Measurements from ENCODE around the gene SUN2. TPM values are rescaled to one million over a fixed set of nuclear protein-coding genes. Genes with fewer than 3 reads are reported as not detected.
A peak's percentile ranks its signal among the peaks of the same experiment; 100 is the strongest.

SUN2 gene
- total RNA-seq, 1 donor from 2014 or later: 51.6 TPM

- no peak overlapping the region for H3K4me3 ChIP-seq (ENCODE audit: low read depth, low read length)
- H3K36me3 ChIP-seq (ENCODE audit: control insufficient read depth, insufficient read depth, low read length): no peaks in the 10 kb centered on the region
- TF ChIP-seq CTCF (IDR thresholded peaks at IDR 0.05; ENCODE audit: insufficient read depth, low read length, severe bottlenecking): no peak
- no peak for DNase-seq (ENCODE audit: low read depth)
- no peak for FAIRE-seq
- no peaks in the 10 kb centered on the region for H3K27me3 ChIP-seq (ENCODE audit: control insufficient read depth, insufficient read depth, low read length)
Measured at GRCh38 chr22:38768036-38768435, 12.2 kb upstream of the SUN2 start.

GRCh38 chr22:38767313-38767712, 11.5 kb upstream of the SUN2 start:
- no peak for FAIRE-seq
- no peak for DNase-seq (ENCODE audit: low read depth)
- TF ChIP-seq CTCF (IDR thresholded peaks at IDR 0.05; ENCODE audit: insufficient read depth, low read length, severe bottlenecking): no peak
- Histone ChIP-seq H3K36me3 (ENCODE audit: control insufficient read depth, insufficient read depth, low read length) (no peaks in the 10 kb centered on the region), H3K27me3 (ENCODE audit: control insufficient read depth, insufficient read depth, low read length) (no peaks in the 10 kb centered on the region), H3K4me3 (ENCODE audit: low read depth, low read length) (no peak overlapping the region)

- Histone ChIP-seq H3K36me3 (ENCODE audit: control insufficient read depth, insufficient read depth, low read length) (no peaks in the 10 kb centered on the region), H3K27me3 (ENCODE audit: control insufficient read depth, insufficient read depth, low read length) (no peaks in the 10 kb centered on the region), H3K4me3 (ENCODE audit: low read depth, low read length) (no peak overlapping the region)
- FAIRE-seq (peak; percentile 90), DNase-seq (ENCODE audit: low read depth) (peak; percentile 62)
- TF ChIP-seq CTCF (IDR thresholded peaks at IDR 0.05; ENCODE audit: insufficient read depth, low read length, severe bottlenecking): peak; percentile 98
Measured at GRCh38 chr22:38766076-38766777, 10.4 kb upstream of the SUN2 start.

GRCh38 chr22:38762551-38762983, 6.8 kb upstream of the SUN2 start:
- H3K36me3 ChIP-seq (ENCODE audit: control insufficient read depth, insufficient read depth, low read length): no peaks in the 10 kb centered on the region
- FAIRE-seq (no peak), DNase-seq (ENCODE audit: low read depth) (no peak)
- TF ChIP-seq CTCF (IDR thresholded peaks at IDR 0.05; ENCODE audit: insufficient read depth, low read length, severe bottlenecking): no peak
- H3K4me3 ChIP-seq (ENCODE audit: low read depth, low read length): no peak overlapping the region
- no peaks in the 10 kb centered on the region for H3K27me3 ChIP-seq (ENCODE audit: control insufficient read depth, insufficient read depth, low read length)

GRCh38 chr22:38761202-38762162, 5.7 kb upstream of the SUN2 start:
- Histone ChIP-seq H3K36me3 (ENCODE audit: control insufficient read depth, insufficient read depth, low read length) (no peaks in the 10 kb centered on the region), H3K4me3 (ENCODE audit: low read depth, low read length) (no peak overlapping the region), H3K27me3 (ENCODE audit: control insufficient read depth, insufficient read depth, low read length) (no peaks in the 10 kb centered on the region)
- DNase-seq (ENCODE audit: low read depth) (no peak), FAIRE-seq (peak; percentile 97)
- no peak for TF ChIP-seq CTCF (IDR thresholded peaks at IDR 0.05; ENCODE audit: insufficient read depth, low read length, severe bottlenecking)

Measured in bronchial epithelial cell (primary cell).